ENCODE results near the gene ORC3. TPM values are rescaled to one million over a fixed set of nuclear protein-coding genes. Genes with fewer than 3 reads are reported as not detected.
"Not testable (repeated sequence)": the region's sequence is repeated elsewhere in the genome, so short reads cannot be mapped to it uniquely, and the experiment has no call there.

Gene ORC3
- total and polyA plus RNA-seq, 8 donors: 19.3 to 43.5 (median 36.7) TPM

DNA sequence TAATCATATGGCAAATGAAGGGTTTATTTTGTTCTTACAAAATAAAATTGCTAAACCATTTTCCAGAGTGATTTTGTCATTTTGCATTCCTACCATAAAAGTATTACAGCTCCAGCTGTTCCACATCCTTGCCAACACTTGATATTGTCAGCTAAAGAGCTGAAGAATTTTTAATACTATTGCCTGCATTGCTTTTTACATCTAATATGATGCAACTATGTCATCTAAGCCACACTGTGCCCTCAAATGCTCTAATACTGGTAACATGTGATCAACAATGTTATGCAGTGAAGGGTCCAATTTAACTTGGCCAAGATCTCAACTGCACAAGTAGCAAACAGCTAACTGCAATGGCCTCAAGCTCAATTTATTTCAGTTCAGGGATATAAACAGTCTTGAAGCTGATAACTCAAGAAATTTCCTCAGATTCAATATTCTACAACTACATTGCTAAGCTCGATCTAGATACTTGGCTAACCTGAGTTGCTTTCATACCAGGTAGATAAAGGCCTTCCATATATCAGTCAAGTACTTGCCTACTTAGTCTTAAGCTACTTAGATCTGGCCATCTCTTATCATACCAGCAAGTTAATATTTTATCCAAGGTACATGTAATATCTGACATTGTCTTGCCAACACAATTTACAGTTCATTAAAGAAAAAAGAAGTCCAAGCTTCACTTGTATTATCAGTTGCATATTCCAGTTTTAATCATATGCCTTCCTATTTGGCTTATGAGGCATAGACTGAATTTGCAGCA lies 95.1 kb downstream of the ORC3 start:
- Histone ChIP-seq H3K9me3 (no peaks in the 10 kb centered on the region), H3K36me3 (peaks cover 0 to 16% of the 10 kb centered on the region in 2 donors), H3K27ac (no peak overlapping the region), H3K4me3 (no peak overlapping the region), H3K27me3 (no peaks in the 10 kb centered on the region), H3K4me1 (peaks cover 11 to 73% of the 10 kb centered on the region in 2 donors)
- peak in 2 of 4 donors; percentile 49 to 66 for DNase-seq
- intact Hi-C loops (cut with DNase I): no loop called here
- ATAC-seq: peak; percentile 30
- TF ChIP-seq, protein P1, sequence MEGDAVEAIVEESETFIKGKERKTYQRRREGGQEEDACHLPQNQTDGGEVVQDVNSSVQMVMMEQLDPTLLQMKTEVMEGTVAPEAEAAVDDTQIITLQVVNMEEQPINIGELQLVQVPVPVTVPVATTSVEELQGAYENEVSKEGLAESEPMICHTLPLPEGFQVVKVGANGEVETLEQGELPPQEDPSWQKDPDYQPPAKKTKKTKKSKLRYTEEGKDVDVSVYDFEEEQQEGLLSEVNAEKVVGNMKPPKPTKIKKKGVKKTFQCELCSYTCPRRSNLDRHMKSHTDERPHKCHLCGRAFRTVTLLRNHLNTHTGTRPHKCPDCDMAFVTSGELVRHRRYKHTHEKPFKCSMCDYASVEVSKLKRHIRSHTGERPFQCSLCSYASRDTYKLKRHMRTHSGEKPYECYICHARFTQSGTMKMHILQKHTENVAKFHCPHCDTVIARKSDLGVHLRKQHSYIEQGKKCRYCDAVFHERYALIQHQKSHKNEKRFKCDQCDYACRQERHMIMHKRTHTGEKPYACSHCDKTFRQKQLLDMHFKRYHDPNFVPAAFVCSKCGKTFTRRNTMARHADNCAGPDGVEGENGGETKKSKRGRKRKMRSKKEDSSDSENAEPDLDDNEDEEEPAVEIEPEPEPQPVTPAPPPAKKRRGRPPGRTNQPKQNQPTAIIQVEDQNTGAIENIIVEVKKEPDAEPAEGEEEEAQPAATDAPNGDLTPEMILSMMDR (IDR thresholded peaks at IDR 0.05): no peak

DNA sequence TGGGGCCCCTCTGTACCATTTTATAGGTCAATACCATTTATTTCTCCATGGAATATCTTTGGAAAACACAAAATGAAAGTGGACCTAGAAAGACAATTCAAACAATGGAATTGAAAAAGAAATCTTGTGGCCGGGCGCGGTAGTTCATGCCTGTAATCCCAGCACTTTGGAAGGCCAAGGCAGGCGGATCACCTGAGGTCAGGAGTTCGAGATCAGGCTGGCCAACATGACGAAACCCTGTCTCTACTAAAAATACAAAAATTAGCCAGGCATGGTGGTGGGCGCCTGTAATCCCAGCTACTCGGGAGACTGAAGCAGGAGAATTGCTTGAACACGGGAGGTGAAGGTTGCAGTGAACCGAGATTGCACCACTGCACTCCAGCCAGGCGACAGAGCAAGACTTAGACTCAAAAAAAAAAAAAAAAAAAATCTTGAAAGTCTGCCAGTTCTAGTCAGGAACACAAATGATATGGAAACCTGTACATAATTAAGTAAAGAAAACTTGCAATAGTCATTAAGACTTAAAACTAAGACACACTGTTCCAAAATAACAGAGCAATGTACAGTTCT lies 96.8 kb downstream of the ORC3 start:
- H3K27me3 ChIP-seq; H3K27ac ChIP-seq; DNase-seq; intact Hi-C loops (cut with DNase I); ATAC-seq; H3K4me3 ChIP-seq; H3K36me3 ChIP-seq; H3K9me3 ChIP-seq: not testable (repeated sequence)
- H3K4me1 ChIP-seq: peaks cover 16 to 82% of the 10 kb centered on the region in 2 donors

DNA sequence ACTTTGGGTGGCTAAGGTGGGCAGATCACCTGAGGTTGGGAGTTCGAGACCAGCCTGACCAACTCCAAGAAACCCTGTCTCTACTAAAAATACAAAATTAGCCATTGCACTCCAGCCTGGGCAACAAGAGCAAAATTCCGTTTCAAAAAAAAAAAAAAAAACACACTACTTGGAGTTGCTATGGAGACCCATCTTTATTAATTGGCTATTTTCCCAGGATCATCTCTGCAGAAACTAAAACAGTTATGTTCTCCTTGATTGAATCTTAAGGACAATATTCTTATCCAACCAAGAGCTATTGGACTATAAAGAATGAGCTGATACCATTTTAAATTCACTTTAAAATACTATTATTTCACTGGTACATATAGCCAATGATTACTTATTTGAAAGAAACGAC lies 97.4 kb downstream of the ORC3 start:
- peaks cover 20 to 82% of the 10 kb centered on the region in 2 donors for H3K4me1 ChIP-seq
- DNase-seq: no peak
- H3K27me3 ChIP-seq: no peaks in the 10 kb centered on the region
- no peak overlapping the region for H3K27ac ChIP-seq
- H3K4me3 ChIP-seq: no peak overlapping the region
- intact Hi-C loops (cut with DNase I): no loop called here
- no peak for ATAC-seq
- H3K9me3 ChIP-seq: no peaks in the 10 kb centered on the region
- peaks cover 0 to 4% of the 10 kb centered on the region in 2 donors for H3K36me3 ChIP-seq
- TF ChIP-seq, protein P1 (IDR thresholded peaks at IDR 0.05): no peak

DNA sequence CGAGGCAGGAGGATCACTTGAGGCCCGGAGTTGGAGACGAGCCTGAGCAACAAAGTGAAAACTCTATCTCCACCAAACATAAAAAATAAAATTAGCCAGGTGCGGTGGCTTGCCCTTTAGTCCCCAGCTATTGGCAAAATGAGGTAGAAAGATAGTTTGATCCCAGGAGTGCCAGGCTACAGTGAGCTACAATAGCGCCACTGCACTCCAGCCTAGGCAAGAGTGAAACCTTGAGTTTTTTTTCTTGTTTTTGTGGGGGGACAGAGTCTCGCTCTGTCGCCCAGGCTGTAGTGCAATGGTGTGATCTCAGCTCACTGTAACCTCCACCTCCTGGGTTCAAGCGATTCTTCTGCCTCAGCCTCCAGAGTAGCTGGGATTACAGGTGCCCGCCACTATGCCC lies 98.0 kb downstream of the ORC3 start:
- H3K4me1 ChIP-seq: peaks cover 18 to 84% of the 10 kb centered on the region in 2 donors
- H3K27me3 ChIP-seq; H3K9me3 ChIP-seq; ATAC-seq; H3K4me3 ChIP-seq; H3K36me3 ChIP-seq; intact Hi-C loops (cut with DNase I); H3K27ac ChIP-seq; DNase-seq: not testable (repeated sequence)

DNA sequence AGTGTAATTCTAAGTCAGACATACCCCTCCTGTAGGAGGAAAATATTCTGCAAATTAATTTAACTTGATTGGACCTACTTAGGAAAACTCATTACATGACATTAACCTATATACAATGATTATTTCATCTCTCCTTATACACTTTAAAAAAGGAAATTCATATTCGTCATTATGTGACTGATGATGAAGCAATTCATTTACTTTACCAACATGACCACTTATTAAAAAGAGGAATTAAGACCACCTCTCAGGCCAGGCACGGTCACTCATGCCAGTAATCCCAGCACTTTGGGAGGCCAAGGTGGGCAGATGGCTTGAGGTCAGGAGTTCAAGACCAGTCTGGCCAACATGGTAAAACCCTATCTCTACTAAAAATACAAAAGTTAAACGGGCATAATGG lies 100.5 kb downstream of the ORC3 start:
- no peak for ATAC-seq
- intact Hi-C loops (cut with DNase I): no loop called here
- peaks cover 26 to 88% of the 10 kb centered on the region in 2 donors for H3K4me1 ChIP-seq
- no peaks in the 10 kb centered on the region for H3K27me3 ChIP-seq
- H3K27ac ChIP-seq: peak overlapping the region in 1 of 2 donors; percentile 73
- peaks cover 0 to 4% of the 10 kb centered on the region in 2 donors for H3K36me3 ChIP-seq
- no peaks in the 10 kb centered on the region for H3K9me3 ChIP-seq
- no peak overlapping the region for H3K4me3 ChIP-seq
- DNase-seq: no peak
- TF ChIP-seq, protein P1 (IDR thresholded peaks at IDR 0.05): no peak

DNA sequence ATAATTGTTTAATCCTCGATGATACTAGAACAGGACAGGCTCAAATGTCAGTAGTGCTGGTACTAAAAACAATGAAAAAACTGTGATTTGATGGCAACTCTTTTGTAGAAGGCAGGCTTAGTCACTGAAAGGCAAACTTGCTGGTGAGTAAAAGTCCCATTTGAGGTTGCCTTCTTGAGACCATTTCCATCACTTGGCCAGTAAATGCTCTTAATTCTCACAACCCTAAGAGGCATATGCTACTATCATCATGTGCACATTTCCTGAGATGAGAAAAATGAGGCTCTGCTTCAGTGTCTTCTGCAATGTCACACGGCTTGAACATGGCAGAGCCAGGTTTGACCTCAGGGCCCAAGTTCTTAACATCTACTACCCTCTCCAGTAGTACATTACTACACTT lies 102.2 kb downstream of the ORC3 start:
- Histone ChIP-seq H3K36me3 (peaks cover 0 to 4% of the 10 kb centered on the region in 2 donors), H3K4me3 (no peak overlapping the region), H3K9me3 (no peaks in the 10 kb centered on the region), H3K4me1 (peaks cover 32 to 91% of the 10 kb centered on the region in 2 donors), H3K27me3 (no peaks in the 10 kb centered on the region), H3K27ac (peak overlapping the region; percentile 10 to 73)
- intact Hi-C loops (cut with DNase I): no loop called here
- no peak for DNase-seq
- TF ChIP-seq, protein P1 (IDR thresholded peaks at IDR 0.05): no peak
- no peak for ATAC-seq

DNA sequence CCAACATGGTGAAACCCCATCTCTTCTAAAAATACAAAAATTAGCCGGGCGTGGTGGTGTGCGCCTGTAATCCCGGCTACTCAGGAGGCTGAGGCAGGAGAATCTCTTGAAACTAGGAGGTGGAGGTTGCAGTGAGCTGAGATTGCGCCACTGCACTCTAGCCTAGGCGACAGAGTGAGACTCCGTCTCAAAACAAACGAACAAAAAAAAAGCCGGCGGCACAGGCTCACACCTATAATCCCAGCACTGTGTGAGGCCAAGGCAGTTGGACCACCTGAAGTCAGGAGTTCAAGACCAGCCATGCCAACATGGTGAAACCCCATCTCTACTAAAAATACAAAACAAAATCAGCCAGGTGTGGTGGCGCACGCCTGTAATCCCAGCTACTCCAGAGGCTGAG lies 106.9 kb downstream of the ORC3 start:
- H3K9me3 ChIP-seq; intact Hi-C loops (cut with DNase I); DNase-seq; H3K36me3 ChIP-seq; ATAC-seq; H3K27me3 ChIP-seq: not testable (repeated sequence)
- peak overlapping the region in 1 of 2 donors; percentile 100 for H3K27ac ChIP-seq
- H3K4me1 ChIP-seq: peaks cover 38 to 74% of the 10 kb centered on the region in 2 donors
- H3K4me3 ChIP-seq: peak overlapping the region in 1 of 2 donors; percentile 92
